Fibroblast of the aortic adventitia (primary cell): ENCODE results near the gene GRAMD1B. TPM values are rescaled to one million over a fixed set of nuclear protein-coding genes. Genes with fewer than 3 reads are reported as not detected.

Source experiments
- DNase-seq: peaks from one replicate; pipeline ENCODE4 v3.0.0-alpha.2; 2010; ENCODE audit warnings: low read depth
- H3K4me3 ChIP-seq: 2 replicates; pipeline ENCODE4 v1.5.1; 2011; ENCODE audit warnings: low read depth, mild to moderate bottlenecking, control low read depth, low read length, moderate library complexity
- total RNA-seq: library from RNA; depleted of rRNA; stranded (reverse); fragments of >200 nt; gene quantifications from 2 replicates; pipeline ENCODE4 v1.2.3, GENCODE V29; 2012; ENCODE audit warnings: low replicate concordance
- TF ChIP-seq, protein P1 (sequence below): IDR thresholded peaks from 2 replicates; pipeline ENCODE4 v1.5.1; 2011; ENCODE audit warnings: mild to moderate bottlenecking, low read length, control low read depth, inconsistent platforms; ENCODE audit not compliant: insufficient read depth

Gene GRAMD1B
- total RNA-seq, 1 donor = 11.0 TPM

- DNase-seq = no peak
- TF ChIP-seq, protein P1, sequence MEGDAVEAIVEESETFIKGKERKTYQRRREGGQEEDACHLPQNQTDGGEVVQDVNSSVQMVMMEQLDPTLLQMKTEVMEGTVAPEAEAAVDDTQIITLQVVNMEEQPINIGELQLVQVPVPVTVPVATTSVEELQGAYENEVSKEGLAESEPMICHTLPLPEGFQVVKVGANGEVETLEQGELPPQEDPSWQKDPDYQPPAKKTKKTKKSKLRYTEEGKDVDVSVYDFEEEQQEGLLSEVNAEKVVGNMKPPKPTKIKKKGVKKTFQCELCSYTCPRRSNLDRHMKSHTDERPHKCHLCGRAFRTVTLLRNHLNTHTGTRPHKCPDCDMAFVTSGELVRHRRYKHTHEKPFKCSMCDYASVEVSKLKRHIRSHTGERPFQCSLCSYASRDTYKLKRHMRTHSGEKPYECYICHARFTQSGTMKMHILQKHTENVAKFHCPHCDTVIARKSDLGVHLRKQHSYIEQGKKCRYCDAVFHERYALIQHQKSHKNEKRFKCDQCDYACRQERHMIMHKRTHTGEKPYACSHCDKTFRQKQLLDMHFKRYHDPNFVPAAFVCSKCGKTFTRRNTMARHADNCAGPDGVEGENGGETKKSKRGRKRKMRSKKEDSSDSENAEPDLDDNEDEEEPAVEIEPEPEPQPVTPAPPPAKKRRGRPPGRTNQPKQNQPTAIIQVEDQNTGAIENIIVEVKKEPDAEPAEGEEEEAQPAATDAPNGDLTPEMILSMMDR = no peak
- no peak overlapping the region for H3K4me3 ChIP-seq
These were observed 154.1 kb downstream of the GRAMD1B start for GRCh38 chr11:123584186-123584585.

DNA sequence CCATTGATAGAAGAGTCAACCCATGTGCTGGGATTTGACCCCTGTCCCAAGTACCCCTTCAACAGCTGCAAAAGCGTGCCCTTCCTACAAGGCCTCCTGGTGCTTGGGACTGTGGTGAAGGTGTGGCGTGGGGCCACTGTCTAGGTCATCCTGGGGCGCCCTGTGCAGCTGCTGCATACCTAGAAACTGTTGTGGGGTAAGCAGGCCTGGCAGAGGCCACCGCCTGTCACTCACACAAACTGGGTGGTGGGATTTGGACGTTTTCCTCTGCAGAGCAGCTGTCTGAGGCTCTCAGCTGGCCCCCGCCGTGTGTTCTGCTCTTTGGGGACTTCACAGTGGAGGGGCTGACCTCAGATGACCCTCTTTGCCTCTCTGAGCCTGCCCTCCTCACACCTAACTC lies 154.7 kb downstream of the GRAMD1B start:
- TF ChIP-seq, protein P1 = no peak
- DNase-seq = no peak

GRCh38 chr11:123585206-123585605 lies 155.1 kb downstream of the GRAMD1B start:
- no peak for DNase-seq
- no peak overlapping the region for H3K4me3 ChIP-seq
- TF ChIP-seq, protein P1 = no peak

More for the DNA sequence above, 154.7 kb downstream of the GRAMD1B start:
- no peak overlapping the region for H3K4me3 ChIP-seq

DNA sequence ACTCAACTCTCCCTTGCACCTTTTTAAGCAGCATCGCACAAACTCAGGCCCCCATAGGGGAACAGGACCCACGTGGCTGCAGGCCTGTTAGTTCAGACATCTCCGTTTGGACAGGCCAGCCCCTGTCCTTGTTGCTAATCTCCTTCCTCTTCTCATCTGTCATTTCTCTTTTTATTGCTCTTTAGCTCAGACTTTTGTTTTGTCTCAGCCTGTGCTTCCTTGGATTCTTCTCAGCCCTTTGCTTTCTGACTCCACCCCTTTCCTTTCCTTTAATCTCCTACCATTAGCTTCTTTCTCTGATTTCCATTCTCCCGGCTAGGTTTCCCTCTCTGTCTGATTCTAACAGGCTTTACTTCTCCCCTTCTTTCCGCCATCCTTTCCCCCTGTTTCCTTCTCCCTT lies 155.6 kb downstream of the GRAMD1B start:
- TF ChIP-seq, protein P1 = no peak
- no peak for DNase-seq
- H3K4me3 ChIP-seq = no peak overlapping the region

GRCh38 chr11:123586568-123586967 lies 156.5 kb downstream of the GRAMD1B start:
- no peak for DNase-seq
- H3K4me3 ChIP-seq = no peak overlapping the region
- TF ChIP-seq, protein P1 = no peak

GRCh38 chr11:123587044-123587443 lies 157.0 kb downstream of the GRAMD1B start:
- TF ChIP-seq, protein P1 = no peak
- no peak for DNase-seq
- no peak overlapping the region for H3K4me3 ChIP-seq

DNA sequence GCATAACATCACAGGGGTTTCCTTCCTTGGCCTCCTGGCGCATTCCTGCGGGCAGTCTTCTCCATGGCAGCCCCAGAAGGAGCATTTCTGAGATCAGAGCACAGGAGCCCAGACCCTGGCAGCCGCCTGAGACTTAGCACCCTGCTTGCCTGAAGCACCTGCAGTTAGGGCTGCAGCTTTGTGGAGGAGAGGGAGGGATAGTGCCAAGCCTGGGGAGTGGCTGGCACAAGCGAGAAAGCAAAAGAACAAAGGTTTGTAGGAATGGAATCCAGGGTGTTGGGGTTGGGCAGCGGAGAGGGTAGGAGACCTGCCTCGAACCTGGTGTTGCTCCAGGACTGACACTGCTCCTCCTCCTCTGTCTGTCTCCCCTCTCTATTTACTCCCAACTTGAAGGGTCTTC lies 157.5 kb downstream of the GRAMD1B start:
- TF ChIP-seq, protein P1 = no peak
- no peak overlapping the region for H3K4me3 ChIP-seq
- no peak for DNase-seq
